GM18868 (cell line): ENCODE data around the gene NDUFAF5.

Experiments
- ATAC-seq: cut with Tn5 transposase; IDR thresholded peaks from one replicate; pipeline ENCODE4 v1.9.1; 2021; ENCODE audit warnings: mild to moderate bottlenecking, moderate library complexity; ENCODE audit not compliant: unreplicated experiment

Gene NDUFAF5

DNA sequence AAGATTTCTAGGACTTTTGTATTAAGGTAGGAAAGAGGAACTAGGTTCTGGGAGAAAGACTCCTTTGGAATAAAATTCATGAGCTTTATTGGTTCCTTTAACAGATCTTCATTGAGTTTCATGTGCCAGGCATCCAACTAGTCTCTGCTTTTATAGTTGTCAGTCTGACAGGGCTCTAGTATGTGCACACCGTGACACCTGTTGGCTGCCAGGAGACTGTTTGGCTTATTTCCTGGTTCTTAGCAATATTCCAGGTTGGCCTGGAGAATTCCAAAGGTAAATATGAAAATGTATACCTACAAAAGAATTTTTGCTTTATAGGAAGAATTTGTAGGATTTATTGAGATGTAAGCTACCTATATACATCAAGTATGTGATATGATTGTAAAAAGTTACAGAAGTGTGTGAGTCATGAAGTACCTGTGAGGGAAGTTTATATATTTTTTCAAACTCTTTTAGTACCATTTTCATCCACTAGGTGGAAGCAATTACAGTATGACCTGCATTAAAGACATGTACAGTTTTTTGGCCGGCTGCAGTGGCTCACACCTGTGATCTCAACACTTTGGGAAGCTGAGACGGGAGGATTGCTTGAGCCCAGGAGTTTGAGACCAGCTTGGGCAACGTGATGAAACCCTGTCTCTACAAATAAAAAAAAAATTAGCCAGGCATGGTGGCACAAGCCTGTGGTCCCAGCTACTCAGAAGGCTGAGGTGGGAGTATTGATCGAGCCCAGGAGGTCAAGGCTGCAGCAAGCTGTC, 35.2 kb downstream of the NDUFAF5 start:
- peak; percentile 91 for ATAC-seq

GRCh38 chr20:13821876-13822275, 37.0 kb downstream of the NDUFAF5 start:
- ATAC-seq: no peak

DNA sequence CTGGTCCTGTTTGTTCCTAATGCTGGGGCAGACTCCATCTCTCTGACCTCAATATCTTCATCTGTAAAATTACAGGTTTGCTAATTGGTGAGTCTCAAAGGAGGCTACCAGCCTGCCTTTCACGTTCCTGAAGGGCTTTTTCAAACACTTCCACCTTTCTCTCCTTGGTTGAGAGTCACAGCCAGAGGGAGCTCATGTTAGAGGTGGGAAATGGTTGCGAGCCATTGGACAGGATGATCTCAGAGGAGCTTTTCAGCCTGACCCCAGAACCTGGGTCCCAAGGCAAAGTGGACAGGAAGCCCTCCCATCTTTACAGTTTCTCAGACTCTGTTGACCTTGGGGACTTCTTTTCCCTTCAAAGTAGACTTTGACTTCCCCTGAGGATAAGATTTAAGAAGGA, 37.6 kb downstream of the NDUFAF5 start:
- ATAC-seq: no peak

DNA sequence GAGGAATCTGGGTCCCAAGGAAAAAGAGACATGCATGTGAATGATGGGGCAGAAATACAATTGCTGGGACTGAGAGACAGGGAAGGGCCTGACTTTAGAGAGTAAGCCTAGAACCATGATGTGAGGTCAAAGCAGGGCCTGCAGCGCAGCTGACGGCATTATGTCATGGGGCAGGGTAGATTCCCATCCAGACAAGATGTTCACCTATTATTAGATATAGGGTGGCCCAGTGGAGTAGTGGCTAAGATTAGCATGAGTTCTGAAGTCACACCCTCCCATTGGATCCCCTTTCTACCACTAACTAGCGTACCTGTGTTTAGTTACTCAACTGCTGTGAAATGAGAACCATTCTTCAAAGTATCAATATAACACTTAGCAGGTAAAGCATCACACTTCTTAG, 39.6 kb downstream of the NDUFAF5 start:
- no peak for ATAC-seq

DNA sequence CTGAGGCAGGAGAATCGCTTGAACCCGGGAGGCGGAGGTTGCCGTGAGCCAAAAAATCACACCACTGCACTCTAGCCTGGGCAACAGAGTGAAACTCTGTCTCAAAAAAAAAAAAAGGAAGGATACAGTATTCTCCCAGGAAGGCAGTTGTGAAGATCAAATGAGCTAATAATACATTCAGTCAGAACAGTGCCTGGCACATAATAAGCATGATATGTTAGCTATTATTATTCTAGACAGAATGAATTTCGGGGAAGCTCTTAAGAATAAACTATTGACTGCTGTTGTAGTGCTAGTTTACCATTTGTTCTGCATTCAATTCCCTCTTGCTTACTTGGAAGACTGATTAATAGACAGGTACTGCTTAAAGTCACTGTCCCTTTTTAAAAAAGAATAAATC, 40.6 kb downstream of the NDUFAF5 start:
- ATAC-seq: no peak

DNA sequence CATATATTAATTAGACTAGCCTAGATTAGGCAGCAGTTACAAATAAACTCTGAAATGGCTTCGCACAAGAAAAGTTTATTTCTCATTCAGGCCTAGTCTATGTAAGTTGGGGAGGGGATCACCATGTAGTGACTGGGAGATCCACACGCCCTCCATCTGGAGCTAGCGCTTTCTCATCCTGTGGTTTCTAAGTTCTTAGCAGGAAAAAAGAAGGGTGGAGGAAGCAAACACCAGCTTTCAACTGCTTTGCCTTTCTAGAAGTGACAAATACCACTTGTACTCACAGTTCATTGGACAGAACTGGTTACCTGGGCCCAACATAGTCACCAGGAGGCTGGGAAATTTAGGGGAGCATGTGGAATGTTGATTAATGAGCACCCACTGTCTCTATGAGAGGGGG, 46.6 kb downstream of the NDUFAF5 start:
- no peak for ATAC-seq

DNA sequence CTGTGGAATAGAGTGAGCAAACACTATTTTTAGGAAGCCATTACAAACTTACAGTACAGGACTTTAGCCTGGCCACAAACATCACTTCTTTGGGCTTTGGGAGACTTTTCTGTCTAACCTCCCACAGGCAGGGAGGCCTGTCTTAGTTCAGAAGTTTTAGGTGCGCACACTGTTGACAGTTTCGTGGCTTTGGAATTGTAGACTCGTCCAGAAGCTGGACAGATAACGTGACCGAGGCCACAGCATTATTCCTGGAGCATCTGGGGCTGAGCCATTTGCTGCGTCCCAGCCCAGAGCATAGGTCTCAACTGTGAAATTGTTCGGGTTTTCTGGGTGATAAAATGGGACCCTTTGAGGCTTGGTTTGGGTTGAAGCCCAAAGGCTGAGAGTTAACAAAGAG, 53.8 kb downstream of the NDUFAF5 start:
- no peak for ATAC-seq

- ATAC-seq: no peak
Observed at GRCh38 chr20:13839421-13840092, 54.7 kb downstream of the NDUFAF5 start.

GRCh38 chr20:13840093-13840465, 55.3 kb downstream of the NDUFAF5 start:
- ATAC-seq: no peak

GRCh38 chr20:13841206-13841605, 56.4 kb downstream of the NDUFAF5 start:
- ATAC-seq: no peak

GRCh38 chr20:13844296-13844695, 59.5 kb downstream of the NDUFAF5 start:
- no peak for ATAC-seq

DNA sequence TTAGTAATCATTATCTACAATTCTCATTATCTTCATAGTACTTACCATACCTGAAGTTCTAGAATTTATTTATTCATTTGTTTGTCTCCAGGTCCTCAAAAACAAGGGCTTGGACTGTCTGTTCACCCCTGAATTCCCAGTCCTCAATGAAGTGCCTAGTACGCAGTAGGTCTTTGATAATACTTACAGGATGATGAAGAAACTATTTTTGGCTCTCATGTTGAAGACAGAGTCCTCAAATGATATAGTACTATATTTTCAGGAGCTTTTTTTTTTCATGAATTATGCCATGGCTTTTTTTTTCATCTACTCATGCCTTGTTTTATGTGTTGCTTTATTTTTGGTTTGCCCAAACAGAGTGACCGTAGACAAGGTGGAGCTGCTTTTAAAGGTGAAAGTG, 66.5 kb downstream of the NDUFAF5 start:
- no peak for ATAC-seq

- ATAC-seq: no peak
Observed at GRCh38 chr20:13852306-13852705, 67.5 kb downstream of the NDUFAF5 start.

DNA sequence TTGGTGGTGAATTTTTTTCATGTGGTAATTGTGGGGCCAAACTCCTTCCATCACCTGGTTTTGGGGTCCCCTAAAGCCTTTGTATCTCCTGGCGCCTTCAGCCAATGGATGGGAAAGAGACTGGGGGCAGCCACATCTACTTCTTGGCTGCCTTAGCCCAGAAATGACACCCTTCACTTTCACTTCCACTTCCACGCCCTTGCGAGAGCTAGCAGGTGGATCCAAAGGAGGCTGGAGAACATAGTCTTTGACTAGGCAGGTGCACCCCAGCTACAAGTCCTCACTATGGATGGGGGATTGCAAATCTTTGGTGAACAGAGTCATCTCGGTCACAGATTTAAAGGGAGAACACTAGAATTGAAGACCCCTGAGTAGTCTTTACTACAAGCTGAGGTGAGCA, 70.8 kb downstream of the NDUFAF5 start:
- peak; percentile 57 for ATAC-seq

GRCh38 chr20:13856354-13856753, 71.5 kb downstream of the NDUFAF5 start:
- no peak for ATAC-seq

DNA sequence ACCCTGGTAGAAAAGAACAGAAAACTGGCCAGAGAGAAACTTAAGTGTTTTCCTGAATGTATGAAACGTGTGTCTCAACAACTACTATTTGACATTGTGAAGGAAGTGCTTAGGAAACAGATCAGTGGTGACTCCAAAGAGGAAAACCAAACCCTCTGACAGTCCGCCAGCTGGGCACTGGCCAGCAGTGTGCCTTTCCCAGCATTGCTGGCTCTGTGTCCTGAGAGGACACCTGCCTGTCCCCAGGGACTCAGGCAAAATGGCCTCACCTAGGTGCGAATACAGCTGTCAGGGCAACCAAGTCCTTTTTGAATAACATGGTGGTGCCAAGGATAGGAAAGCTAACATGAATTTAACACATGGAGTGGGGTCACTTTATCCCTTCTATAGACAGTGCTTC, 72.5 kb downstream of the NDUFAF5 start:
- ATAC-seq: no peak

DNA sequence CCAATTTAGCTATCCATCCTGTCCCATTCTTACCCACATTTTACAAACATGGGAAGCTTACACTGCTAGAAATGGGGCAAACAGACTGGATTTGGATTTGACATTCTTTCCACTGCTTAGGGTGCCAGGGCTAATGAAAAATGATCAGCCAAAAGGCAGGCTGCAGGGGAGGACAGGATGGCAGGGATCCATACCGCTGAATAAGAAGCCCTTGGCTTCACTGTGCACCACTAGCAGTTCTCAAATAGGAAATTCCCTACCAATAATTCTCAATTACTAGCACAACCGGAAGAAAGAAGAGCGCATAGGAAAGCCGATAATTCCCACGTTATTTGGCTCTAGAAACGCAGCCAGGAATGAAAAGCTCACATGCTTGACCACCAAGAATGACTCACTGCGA, 73.1 kb downstream of the NDUFAF5 start:
- no peak for ATAC-seq

- no peak for ATAC-seq
Observed at GRCh38 chr20:13858439-13858838, 73.6 kb downstream of the NDUFAF5 start.

DNA sequence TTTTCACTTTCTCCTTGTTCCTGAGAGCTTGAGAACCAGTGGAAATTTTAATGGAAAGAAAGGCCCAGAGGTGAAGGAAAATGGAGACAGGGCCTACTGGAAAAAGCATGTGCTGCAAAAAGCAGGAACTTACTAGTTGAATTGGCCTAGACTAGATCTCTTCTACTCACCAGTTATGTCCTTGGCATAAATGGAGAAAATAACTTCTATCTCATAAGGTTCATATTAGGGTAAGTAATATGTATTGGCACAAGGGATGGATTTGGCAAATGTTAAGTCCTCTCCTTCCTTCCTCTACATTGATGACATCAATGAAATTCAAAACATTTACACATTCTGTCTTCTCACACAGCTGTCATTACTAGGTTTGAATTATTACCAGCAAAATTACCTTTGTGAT, 74.0 kb downstream of the NDUFAF5 start:
- no peak for ATAC-seq

DNA sequence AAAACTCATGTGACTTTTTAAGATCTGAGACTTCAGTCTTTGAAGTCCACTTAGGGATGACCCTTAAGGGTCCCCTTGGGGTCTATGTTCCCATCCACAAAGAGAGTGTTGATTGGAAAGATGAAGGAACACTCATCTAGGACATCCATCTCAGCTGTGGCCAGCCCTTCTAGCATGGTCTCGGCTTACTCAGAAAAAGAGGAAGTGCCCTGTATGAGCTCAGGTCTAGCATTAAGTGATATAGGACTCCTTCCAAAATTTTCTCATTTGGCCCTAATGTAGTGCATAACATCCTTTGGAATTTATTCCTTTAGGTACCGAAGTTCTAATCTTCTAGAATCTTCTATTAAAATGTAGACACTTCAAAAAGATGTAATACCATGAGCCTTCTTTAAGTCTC, 77.4 kb downstream of the NDUFAF5 start:
- no peak for ATAC-seq

GRCh38 chr20:13863244-13863643, 78.4 kb downstream of the NDUFAF5 start:
- ATAC-seq: no peak

GRCh38 chr20:13865156-13865555, 80.3 kb downstream of the NDUFAF5 start:
- no peak for ATAC-seq
